BLaER1 (cell line): Measurements from ENCODE around the gene KSR1.
"Not testable (repeated sequence)": the region's sequence is repeated elsewhere in the genome, so short reads cannot be mapped to it uniquely, and the experiment has no call there.

Experiments
- H3K27ac ChIP-seq: shearing (Covaris generic); formaldehyde crosslinking; 2 replicates; pipeline ENCODE4 v1.8.1; 2022
- H3K27me3 ChIP-seq: shearing (Covaris generic); formaldehyde crosslinking; 2 replicates; pipeline ENCODE4 v1.8.1; 2022
- H3K36me3 ChIP-seq: shearing (Covaris generic); formaldehyde crosslinking; 2 replicates; pipeline ENCODE4 v1.8.1; 2022
- H3K4me1 ChIP-seq: shearing (Covaris generic); formaldehyde crosslinking; 2 replicates; pipeline ENCODE4 v1.8.1; 2022
- H3K4me2 ChIP-seq: shearing (Covaris generic); formaldehyde crosslinking; 2 replicates; pipeline ENCODE4 v1.8.1; 2022
- H3K4me3 ChIP-seq: shearing (Covaris generic); formaldehyde crosslinking; 2 replicates; pipeline ENCODE4 v1.8.1; 2022
- H3K9ac ChIP-seq: shearing (Covaris generic); formaldehyde crosslinking; 2 replicates; pipeline ENCODE4 v1.8.1; 2022
- H3K9me3 ChIP-seq: shearing (Covaris generic); formaldehyde crosslinking; 2 replicates; pipeline ENCODE4 v1.8.1; 2022
- H4K20me1 ChIP-seq: shearing (Covaris generic); formaldehyde crosslinking; 2 replicates; pipeline ENCODE4 v1.8.1; 2022
- Cebpa-rat ChIP-seq: shearing (Covaris generic); IDR thresholded peaks from 2 replicates; pipeline ENCODE4 v1.8.1; 2022

Gene KSR1

DNA sequence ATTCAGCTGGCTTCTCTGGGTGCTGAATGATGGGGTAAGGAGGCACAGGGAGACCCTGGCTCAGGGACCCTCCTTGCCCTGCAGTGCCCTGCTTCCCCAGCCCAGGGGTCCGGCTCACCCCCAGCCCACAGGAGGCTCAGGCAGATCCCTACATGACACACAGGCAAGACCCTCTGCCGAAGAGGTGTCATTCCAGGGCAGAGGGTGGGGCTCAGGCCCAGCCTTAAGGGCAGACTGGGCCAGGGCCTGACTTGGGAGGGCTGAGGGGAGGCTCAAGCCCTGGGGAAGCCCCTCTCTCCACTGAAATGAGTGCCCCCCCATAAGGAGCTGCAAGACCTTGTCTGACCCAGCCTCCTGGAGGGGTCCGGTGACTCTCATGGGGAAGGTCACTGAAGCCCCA, 30.3 kb upstream of the KSR1 start:
- TF ChIP-seq Cebpa-rat = no peak
- H3K4me2 ChIP-seq = no peak overlapping the region

DNA sequence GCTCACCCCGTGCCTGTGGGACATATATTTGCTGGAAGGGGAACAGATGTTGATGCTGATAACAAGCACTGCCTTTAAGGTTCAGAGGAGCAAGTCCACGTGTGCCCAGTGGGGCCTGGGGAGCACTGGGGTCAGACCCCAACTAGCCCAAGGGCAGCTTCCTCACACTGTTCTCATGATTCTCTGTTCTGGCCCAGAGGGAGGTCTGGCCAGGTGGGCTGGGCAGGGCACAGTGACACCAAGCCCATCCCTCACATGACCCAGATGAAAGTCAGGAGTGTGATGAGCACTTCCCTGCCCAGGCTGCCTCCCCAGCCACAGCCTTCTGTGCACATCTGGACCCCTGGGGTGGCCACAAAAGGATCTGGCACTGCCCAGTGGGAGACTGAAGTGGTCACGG, 29.8 kb upstream of the KSR1 start:
- H3K27me3 ChIP-seq, H4K20me1 ChIP-seq, H3K27ac ChIP-seq, H3K4me2 ChIP-seq, H3K9me3 ChIP-seq, H3K9ac ChIP-seq, H3K36me3 ChIP-seq, H3K4me3 ChIP-seq: not testable (repeated sequence)
- H3K4me1 ChIP-seq = peaks cover 12% of the 10 kb centered on the region; the same call in 1 of the 2 replicates

More for the DNA sequence above, 30.3 kb upstream of the KSR1 start:
- Histone ChIP-seq H3K4me1 (peaks cover 12% of the 10 kb centered on the region; the same call in 1 of the 2 replicates), H3K9me3 (no peaks in the 10 kb centered on the region), H3K27me3 (no peaks in the 10 kb centered on the region), H3K36me3 (no peaks in the 10 kb centered on the region), H4K20me1 (no peaks in the 10 kb centered on the region), H3K4me3 (no peak overlapping the region), H3K27ac (no peak overlapping the region), H3K9ac (no peak overlapping the region)

DNA sequence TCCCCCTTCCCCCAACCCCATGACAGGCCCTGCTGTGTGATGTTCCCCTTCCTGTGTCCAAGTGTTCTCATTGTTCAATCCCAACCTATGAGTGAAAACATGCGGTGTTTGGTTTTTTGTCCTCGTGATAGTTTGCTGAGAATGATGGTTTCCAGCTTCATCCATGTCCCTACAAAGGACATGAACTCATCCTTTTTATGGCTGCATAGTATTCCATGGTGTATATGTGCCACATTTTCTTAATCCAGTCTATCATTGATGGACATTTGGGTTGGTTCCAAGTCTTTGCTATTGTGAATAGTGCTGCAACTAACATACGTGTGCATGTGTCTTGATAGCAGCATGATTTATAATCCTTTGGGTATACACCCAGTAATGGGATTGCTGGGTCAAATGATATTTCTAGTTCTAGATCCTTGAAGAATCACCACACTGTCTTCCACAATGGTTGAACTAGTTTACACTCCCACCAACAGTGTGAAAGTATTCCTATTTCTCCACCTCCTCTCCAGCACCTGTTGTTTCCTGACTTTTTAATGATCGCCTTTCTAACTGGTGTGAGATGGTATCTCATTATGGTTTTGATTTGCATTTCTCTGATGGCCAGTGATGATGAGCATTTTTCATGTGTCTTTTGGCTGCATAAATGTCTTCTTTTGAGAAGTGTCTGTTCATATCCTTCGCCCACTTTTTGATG, 28.9 kb upstream of the KSR1 start:
- not testable (repeated sequence) for H3K4me2 ChIP-seq, H3K27me3 ChIP-seq, H3K9me3 ChIP-seq, H3K27ac ChIP-seq, H3K36me3 ChIP-seq, H3K9ac ChIP-seq, H3K4me3 ChIP-seq, H4K20me1 ChIP-seq
- peaks cover 12% of the 10 kb centered on the region; the same call in 1 of the 2 replicates for H3K4me1 ChIP-seq

GRCh38 chr17:27428781-27429505, 27.3 kb upstream of the KSR1 start:
- Histone ChIP-seq H3K4me2 (no peak overlapping the region), H3K4me3 (no peak overlapping the region), H4K20me1 (no peaks in the 10 kb centered on the region), H3K9ac (no peak overlapping the region), H3K36me3 (no peaks in the 10 kb centered on the region), H3K9me3 (no peaks in the 10 kb centered on the region), H3K27me3 (no peaks in the 10 kb centered on the region), H3K4me1 (peaks cover 3% of the 10 kb centered on the region; the same call in 1 of the 2 replicates), H3K27ac (no peak overlapping the region)
- no peak for TF ChIP-seq Cebpa-rat

GRCh38 chr17:27429666-27430382, 26.4 kb upstream of the KSR1 start:
- TF ChIP-seq Cebpa-rat = no peak
- Histone ChIP-seq H3K36me3 (no peaks in the 10 kb centered on the region), H4K20me1 (no peaks in the 10 kb centered on the region), H3K9ac (no peak overlapping the region), H3K27me3 (no peaks in the 10 kb centered on the region), H3K27ac (no peak overlapping the region), H3K4me3 (no peak overlapping the region), H3K4me1 (no peaks in the 10 kb centered on the region), H3K9me3 (no peaks in the 10 kb centered on the region), H3K4me2 (no peak overlapping the region)

GRCh38 chr17:27430383-27430840, 25.8 kb upstream of the KSR1 start:
- Histone ChIP-seq H4K20me1 (no peaks in the 10 kb centered on the region), H3K9ac (no peak overlapping the region), H3K27me3 (no peaks in the 10 kb centered on the region), H3K9me3 (no peaks in the 10 kb centered on the region), H3K4me2 (no peak overlapping the region), H3K4me3 (no peak overlapping the region), H3K27ac (no peak overlapping the region), H3K4me1 (no peaks in the 10 kb centered on the region), H3K36me3 (no peaks in the 10 kb centered on the region)
- TF ChIP-seq Cebpa-rat = no peak

GRCh38 chr17:27430882-27431491, 25.3 kb upstream of the KSR1 start:
- no peaks in the 10 kb centered on the region for H3K27me3 ChIP-seq
- no peak for TF ChIP-seq Cebpa-rat
- H3K9ac ChIP-seq = no peak overlapping the region
- no peak overlapping the region for H3K4me3 ChIP-seq
- no peaks in the 10 kb centered on the region for H3K9me3 ChIP-seq
- H3K36me3 ChIP-seq = no peaks in the 10 kb centered on the region
- no peak overlapping the region for H3K27ac ChIP-seq
- H4K20me1 ChIP-seq = no peaks in the 10 kb centered on the region
- H3K4me1 ChIP-seq = no peaks in the 10 kb centered on the region
- no peak overlapping the region for H3K4me2 ChIP-seq

DNA sequence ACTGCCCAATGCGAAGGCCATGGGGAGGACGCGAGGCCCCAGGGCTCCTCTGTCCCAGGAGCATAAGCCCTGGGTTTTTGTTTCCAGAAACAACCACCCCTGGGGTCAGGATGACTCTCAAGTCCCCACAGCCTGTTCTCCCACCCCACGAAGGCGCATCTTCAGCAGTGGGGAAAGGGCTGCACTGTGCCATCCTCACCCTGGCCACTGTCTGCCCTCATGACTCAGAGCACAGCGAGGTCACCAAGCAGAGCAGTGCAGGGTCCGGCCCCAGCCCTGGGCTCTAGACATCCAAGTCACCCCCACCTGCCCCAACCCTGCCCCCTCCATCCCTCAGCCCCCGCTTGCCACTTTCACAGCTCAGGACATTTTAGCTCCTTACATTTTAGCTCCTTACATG, 22.7 kb upstream of the KSR1 start:
- H4K20me1 ChIP-seq = no peaks in the 10 kb centered on the region
- H3K4me2 ChIP-seq = no peak overlapping the region
- H3K27me3 ChIP-seq = no peaks in the 10 kb centered on the region
- H3K36me3 ChIP-seq = no peaks in the 10 kb centered on the region
- TF ChIP-seq Cebpa-rat = no peak
- no peak overlapping the region for H3K27ac ChIP-seq
- H3K9ac ChIP-seq = no peak overlapping the region
- no peak overlapping the region for H3K4me3 ChIP-seq
- H3K9me3 ChIP-seq = no peaks in the 10 kb centered on the region
- H3K4me1 ChIP-seq = no peaks in the 10 kb centered on the region

- H3K4me1 ChIP-seq, H3K27me3 ChIP-seq, H3K36me3 ChIP-seq, H3K4me3 ChIP-seq, H3K4me2 ChIP-seq, H3K27ac ChIP-seq, H3K9ac ChIP-seq, H4K20me1 ChIP-seq, H3K9me3 ChIP-seq: not testable (repeated sequence)
These were observed 20.7 kb upstream of the KSR1 start for GRCh38 chr17:27435431-27436070.
